Hepatic stellate cell (primary cell): ENCODE results near the gene STARD8.
A peak's percentile ranks its signal among the peaks of the same experiment; 100 is the strongest.
"Not testable (repeated sequence)": the region's sequence is repeated elsewhere in the genome, so short reads cannot be mapped to it uniquely, and the experiment has no call there.

Source experiments
- DNase-seq: peaks from one replicate; pipeline ENCODE4 v3.0.0; 2011; ENCODE audit warnings: low spot score

The STARD8 gene

DNA sequence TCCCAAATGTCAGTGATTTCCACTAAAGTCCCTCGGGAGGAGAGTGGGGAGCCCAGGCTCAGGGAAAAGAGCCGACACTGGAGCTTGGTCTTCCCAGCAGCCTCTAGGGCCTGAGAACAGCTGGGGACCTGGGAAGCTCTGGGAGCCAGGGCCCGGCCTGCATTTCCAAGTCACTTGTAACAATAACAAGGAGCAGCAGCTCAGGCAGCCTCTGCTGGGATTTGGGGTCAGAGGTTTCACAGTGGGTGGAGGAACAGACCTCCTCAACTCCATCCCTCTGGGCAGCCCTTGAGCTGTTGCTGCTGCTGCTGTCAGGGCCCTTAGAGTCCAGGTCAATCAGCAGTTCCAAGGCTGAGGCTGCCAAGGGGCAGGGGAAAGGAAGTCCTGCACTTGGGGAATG lies 11.1 kb downstream of the STARD8 start:
- peak; percentile 22 for DNase-seq

GRCh38 chrX:68659385-68659784 lies 11.9 kb downstream of the STARD8 start:
- DNase-seq: no peak

GRCh38 chrX:68659786-68660185 lies 12.3 kb downstream of the STARD8 start:
- no peak for DNase-seq

DNA sequence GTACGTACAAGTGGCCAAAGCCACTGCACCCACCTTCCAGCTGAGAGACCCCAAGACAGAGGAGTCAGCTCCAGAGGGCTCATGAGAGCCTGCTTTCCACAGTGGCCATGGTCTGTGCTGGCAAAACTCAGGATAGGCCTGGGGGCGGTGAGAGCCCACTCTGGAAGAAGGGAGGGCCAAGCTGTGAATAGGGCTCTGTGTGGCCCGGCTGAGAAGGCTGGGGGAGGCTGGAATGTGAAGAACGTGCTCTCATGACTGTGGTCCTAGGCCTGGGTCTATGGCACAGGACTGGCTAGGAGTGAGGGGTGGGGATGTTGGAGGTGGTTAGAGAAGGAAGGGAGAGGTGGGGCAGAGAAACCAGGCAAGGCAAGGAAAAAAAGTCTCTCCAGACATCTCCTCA lies 13.3 kb downstream of the STARD8 start:
- no peak for DNase-seq

DNA sequence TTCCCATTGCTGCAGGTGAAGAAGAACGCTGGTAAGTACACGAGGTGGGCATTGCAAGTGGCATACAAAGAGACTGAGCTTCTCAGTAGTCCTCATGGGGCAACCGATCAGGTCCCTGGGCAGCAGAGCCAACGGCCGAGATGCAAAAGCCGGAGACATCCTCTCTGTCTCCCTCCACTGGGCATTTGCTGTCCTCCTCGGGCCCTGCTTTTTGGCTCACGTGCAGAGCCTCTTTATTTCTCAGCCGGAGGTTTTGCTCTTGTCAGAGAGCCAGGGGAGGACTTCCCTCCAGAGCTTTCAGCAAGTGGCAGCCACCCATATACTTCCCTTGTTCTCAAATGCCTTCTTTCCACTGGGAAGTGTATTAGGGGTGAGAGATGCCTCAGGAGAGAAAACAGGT lies 18.0 kb downstream of the STARD8 start:
- DNase-seq: no peak

DNA sequence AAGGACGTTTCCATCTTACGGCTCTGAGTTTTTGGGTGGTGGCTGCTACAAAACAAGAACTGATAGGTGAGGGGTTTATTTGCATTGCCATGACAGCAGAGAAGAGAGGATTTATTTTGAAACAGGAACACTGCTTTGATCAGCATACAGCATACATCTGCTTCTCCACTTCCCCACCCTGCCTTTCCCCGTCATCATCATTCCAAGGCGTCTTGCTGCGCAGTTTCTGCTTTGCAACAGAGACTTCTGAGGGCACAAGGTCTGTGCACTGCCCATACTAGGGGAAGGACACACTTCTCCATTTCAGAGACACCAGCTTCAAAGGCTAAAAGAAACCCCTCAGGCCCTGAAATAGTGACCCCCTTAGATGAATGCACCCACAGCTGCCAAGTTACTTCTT lies 19.1 kb downstream of the STARD8 start:
- DNase-seq: no peak

- DNase-seq: no peak
Observed at GRCh38 chrX:68669094-68669860, 21.8 kb downstream of the STARD8 start.

GRCh38 chrX:68669871-68670270 lies 22.4 kb downstream of the STARD8 start:
- DNase-seq: no peak

GRCh38 chrX:68671221-68671620 lies 23.8 kb downstream of the STARD8 start:
- no peak for DNase-seq

- DNase-seq: no peak
Observed at GRCh38 chrX:68672581-68673318, 25.3 kb downstream of the STARD8 start.

- DNase-seq: no peak
Observed at GRCh38 chrX:68675571-68675970, 28.1 kb downstream of the STARD8 start.

- DNase-seq: no peak
Observed at GRCh38 chrX:68676335-68676734, 28.9 kb downstream of the STARD8 start.

- DNase-seq: no peak
Observed at GRCh38 chrX:68677998-68678397, 30.5 kb downstream of the STARD8 start.

DNA sequence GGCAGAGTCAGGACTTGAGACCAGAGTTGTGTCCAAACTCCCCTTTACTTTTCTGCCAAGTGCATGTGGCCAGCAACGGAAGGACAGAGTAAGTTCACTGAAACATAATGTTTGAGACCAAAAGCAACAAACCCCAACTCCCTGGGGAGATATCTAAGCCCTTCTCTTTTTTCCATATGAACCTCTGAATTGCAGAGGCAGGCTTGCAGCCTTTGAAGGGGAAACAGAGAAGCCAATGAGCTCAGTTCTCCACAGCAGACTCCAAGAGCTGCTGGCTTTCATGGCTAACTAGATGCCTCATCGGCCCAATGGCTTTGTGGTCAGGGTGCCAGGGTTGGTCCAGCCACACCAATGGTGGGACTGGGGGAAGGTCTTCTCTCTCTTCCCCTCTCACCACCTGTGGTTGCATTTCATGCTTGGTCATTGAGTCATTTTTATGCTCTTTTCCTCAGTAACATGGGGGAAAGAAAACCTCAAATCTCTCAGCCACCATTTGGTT lies 34.0 kb downstream of the STARD8 start:
- DNase-seq: peak; percentile 32

DNA sequence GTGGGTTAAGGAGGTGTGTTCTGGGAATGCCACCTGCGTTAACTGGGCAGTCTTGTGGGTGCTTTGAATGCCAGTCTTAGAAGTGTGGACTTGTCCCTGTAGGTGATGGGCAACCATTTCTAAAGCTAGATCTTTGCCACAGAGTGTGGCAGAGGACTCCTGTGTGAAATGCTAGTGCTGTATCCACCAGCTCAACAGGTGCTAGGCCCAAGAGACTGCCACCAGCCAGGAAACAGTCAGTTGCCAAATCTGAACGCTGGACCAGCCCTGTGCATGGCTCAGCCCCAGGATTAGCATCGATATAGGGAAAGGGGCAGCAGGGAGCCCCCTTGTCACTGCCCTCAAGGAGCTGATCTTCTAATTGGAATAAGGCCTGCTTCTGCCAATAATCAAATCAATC lies 35.3 kb downstream of the STARD8 start:
- no peak for DNase-seq

GRCh38 chrX:68683580-68683979 lies 36.1 kb downstream of the STARD8 start:
- no peak for DNase-seq

GRCh38 chrX:68684291-68684918 lies 36.9 kb downstream of the STARD8 start:
- DNase-seq: no peak

GRCh38 chrX:68684919-68685304 lies 37.4 kb downstream of the STARD8 start:
- no peak for DNase-seq

- DNase-seq: peak; percentile 59
Observed at GRCh38 chrX:68685685-68686084, 38.2 kb downstream of the STARD8 start.

GRCh38 chrX:68686097-68686977 lies 38.9 kb downstream of the STARD8 start:
- DNase-seq: no peak

DNA sequence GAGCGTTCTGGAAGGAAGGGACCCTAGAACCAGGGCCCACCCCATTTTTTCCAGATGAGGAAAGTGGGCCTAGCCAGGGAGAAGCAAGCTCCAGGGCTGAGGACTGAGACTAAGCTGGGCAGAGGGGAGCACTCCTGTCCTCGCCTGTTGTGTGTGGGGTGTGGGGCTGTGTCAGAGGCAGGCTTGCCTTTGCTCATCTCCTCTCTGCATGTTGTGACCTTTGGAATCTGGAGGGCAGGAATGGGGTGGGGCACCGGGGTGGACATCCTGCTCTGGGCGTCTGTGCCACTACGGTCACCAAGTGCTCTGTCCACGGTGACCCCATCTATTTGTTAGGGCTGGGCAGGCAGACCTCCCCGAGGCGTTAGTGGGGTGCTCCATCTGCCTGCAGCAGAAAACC lies 41.5 kb downstream of the STARD8 start:
- DNase-seq: not testable (repeated sequence)

DNA sequence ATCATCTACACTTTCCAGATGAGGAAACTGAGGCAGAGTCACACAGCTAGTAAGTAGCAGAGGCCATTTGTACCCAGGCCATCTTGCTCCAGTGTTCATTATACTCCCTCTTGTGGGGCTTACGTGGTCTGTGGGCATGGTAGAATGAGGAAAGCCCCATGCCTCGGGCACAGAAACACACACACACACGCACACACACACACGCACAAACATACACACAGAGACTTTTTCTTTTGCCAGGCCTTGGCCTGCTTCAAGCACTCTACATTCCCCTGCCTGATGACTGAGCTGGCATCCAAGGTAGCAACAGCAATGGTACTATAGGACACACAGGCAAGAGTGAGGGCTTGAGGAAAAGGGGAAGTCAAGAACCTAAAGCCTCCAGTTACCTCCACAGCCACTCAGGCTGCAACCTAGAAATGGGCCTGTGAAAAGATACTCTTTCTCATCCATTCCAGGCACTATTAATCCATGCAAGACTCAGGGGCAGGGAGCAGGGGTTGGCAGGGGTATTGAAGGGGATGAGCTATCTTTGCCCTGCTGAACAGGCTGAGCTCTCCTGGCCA lies 43.6 kb downstream of the STARD8 start:
- DNase-seq: no peak
